Measurements from ENCODE around the gene NEO1. TPM values are rescaled to one million over a fixed set of nuclear protein-coding genes. Genes with fewer than 3 reads are reported as not detected.

NEO1 gene
- total RNA-seq, 1 donor from 2014 or later, result 21.8 TPM

DNA sequence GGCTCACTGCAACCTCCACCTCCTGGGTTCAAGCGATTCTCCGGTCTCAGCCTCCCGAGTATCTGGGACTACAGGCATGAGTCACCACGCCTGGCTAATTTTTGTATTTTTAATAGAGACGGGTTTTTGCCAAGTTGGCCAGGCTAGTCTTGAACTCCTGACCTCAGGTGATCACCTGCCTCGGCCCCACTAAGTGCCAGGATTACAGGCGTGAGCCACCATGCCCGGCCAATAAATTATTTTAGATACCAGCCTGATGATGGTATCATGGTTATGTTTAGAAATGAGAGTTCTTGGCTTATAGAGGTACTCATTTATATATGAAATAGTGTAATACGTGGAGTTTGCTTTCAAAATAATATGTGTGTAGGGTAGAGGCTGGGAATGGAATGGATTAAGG lies 119.4 kb downstream of the NEO1 start:
- no peak for DNase-seq (ENCODE audit: low spot score in 2 of 2)
- intact Hi-C loops (cut with DNase I), result no loop called here
- Histone ChIP-seq H3K27me3 (no peaks in the 10 kb centered on the region), H3K4me3 (no peak overlapping the region), H3K36me3 (no peaks in the 10 kb centered on the region), H3K4me1 (peaks cover 0 to 3% of the 10 kb centered on the region in 2 donors), H3K27ac (no peak overlapping the region), H3K9me3 (no peaks in the 10 kb centered on the region)
- TF ChIP-seq, protein P1, sequence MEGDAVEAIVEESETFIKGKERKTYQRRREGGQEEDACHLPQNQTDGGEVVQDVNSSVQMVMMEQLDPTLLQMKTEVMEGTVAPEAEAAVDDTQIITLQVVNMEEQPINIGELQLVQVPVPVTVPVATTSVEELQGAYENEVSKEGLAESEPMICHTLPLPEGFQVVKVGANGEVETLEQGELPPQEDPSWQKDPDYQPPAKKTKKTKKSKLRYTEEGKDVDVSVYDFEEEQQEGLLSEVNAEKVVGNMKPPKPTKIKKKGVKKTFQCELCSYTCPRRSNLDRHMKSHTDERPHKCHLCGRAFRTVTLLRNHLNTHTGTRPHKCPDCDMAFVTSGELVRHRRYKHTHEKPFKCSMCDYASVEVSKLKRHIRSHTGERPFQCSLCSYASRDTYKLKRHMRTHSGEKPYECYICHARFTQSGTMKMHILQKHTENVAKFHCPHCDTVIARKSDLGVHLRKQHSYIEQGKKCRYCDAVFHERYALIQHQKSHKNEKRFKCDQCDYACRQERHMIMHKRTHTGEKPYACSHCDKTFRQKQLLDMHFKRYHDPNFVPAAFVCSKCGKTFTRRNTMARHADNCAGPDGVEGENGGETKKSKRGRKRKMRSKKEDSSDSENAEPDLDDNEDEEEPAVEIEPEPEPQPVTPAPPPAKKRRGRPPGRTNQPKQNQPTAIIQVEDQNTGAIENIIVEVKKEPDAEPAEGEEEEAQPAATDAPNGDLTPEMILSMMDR (IDR thresholded peaks at IDR 0.05), result no peak

DNA sequence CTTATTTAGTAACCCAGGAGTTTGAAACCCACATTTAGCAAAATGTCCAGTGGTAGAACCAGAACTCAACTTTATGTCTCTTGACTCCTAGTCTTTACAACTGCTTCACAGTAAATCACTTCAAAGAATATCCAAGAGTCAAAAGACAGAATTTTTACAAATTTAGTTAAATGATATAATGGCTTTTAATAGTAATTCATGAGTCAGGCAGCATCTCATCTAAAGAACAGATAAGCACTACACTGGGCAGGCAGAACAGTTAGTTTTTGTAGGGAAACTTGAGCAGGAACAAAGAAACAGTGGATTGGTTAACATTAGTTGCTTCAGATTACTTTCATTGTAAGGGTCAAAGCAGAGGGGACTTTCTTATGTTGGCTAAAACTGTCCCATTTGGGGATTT lies 120.2 kb downstream of the NEO1 start:
- intact Hi-C loops (cut with DNase I), result no loop called here
- Histone ChIP-seq H3K36me3 (peaks cover 0 to 4% of the 10 kb centered on the region in 2 donors), H3K27ac (no peak overlapping the region), H3K27me3 (no peaks in the 10 kb centered on the region), H3K9me3 (no peaks in the 10 kb centered on the region), H3K4me1 (peaks cover 0 to 3% of the 10 kb centered on the region in 2 donors), H3K4me3 (no peak overlapping the region)
- TF ChIP-seq, protein P1 (IDR thresholded peaks at IDR 0.05), result no peak
- no peak for DNase-seq (ENCODE audit: low spot score in 2 of 2)

DNA sequence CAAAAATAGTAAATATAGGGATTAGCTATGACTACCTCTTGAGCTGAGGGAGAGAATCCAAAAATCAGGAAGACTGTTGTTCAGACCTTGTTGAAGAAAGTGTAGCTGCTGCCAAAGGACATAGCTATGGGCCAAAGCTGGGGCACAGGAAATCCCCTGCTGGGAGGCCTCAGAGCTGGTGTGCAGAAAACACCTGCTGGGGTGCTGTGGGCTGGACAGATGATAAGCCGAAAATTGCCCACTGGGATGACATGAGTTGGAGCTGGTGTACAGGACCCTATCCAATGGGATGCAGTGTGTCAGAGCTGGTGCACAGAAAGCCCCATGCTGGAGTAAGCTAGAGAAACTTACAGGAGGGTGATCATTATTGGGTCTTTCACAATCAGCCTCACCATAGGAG lies 121.9 kb downstream of the NEO1 start:
- no peak for DNase-seq (ENCODE audit: low spot score in 2 of 2)
- TF ChIP-seq, protein P1 (IDR thresholded peaks at IDR 0.05), result no peak
- Histone ChIP-seq H3K4me3 (no peak overlapping the region), H3K36me3 (peaks cover 0 to 5% of the 10 kb centered on the region in 2 donors), H3K27ac (no peak overlapping the region), H3K27me3 (no peaks in the 10 kb centered on the region), H3K4me1 (peaks cover 0 to 3% of the 10 kb centered on the region in 2 donors), H3K9me3 (no peaks in the 10 kb centered on the region)
- intact Hi-C loops (cut with DNase I), result no loop called here

- no peaks in the 10 kb centered on the region for H3K27me3 ChIP-seq
- intact Hi-C loops (cut with DNase I), result no loop called here
- H3K36me3 ChIP-seq, result peaks cover 0 to 5% of the 10 kb centered on the region in 2 donors
- peaks cover 0 to 3% of the 10 kb centered on the region in 2 donors for H3K4me1 ChIP-seq
- H3K9me3 ChIP-seq, result no peaks in the 10 kb centered on the region
- TF ChIP-seq, protein P1 (IDR thresholded peaks at IDR 0.05), result no peak
- DNase-seq (ENCODE audit: low spot score in 2 of 2), result no peak
- no peak overlapping the region for H3K27ac ChIP-seq
- H3K4me3 ChIP-seq, result no peak overlapping the region
Observed at GRCh38 chr15:73175382-73175781, 123.1 kb downstream of the NEO1 start.

DNA sequence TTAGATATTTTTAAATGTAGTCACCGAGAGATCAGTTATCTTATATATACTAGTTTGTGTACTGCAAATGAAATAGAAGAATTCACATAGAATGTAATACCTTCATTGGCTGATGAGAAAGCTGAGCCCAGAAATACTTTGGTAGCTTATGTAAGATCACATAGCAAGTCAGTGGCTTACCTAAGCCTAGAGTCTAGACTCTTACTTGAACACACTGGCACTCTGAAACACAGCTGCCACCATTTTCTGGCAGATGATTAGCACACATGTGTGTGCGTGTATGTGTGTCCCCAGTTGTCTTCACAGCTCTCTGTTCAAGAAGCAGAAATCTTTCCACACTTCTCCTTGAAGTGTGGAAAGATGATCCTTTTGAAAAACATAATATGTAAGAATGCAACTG lies 124.3 kb downstream of the NEO1 start:
- no peak overlapping the region for H3K4me3 ChIP-seq
- no peak overlapping the region for H3K27ac ChIP-seq
- H3K27me3 ChIP-seq, result no peaks in the 10 kb centered on the region
- H3K36me3 ChIP-seq, result peaks cover 0 to 5% of the 10 kb centered on the region in 2 donors
- intact Hi-C loops (cut with DNase I), result no loop called here
- no peak for DNase-seq (ENCODE audit: low spot score in 2 of 2)
- no peaks in the 10 kb centered on the region for H3K9me3 ChIP-seq
- H3K4me1 ChIP-seq, result peaks cover 0 to 3% of the 10 kb centered on the region in 2 donors
- TF ChIP-seq, protein P1 (IDR thresholded peaks at IDR 0.05), result no peak

DNA sequence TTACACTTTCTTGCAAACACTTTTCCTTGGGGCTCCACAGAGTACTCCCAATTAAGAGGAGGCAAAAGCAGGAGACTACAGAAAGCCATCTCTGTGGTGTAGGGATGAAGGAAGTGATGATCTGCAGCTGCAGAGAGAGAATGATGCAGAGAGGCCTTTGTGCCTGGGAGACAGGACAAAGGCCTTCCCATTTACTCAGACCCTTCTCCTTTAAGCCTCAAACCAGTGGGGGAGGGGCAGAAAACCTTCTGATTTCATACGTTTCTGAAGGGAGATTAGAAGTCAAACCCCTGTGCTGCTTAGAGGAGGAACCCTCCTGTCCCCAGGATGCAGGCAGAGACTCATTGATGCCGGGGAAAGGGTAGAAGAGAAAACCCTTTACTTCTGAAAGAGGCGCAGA lies 130.8 kb downstream of the NEO1 start:
- Histone ChIP-seq H3K27me3 (no peaks in the 10 kb centered on the region), H3K36me3 (peaks cover 5 to 18% of the 10 kb centered on the region in 2 donors), H3K4me1 (no peaks in the 10 kb centered on the region), H3K4me3 (no peak overlapping the region), H3K27ac (no peak overlapping the region), H3K9me3 (peaks cover 0 to 8% of the 10 kb centered on the region in 2 donors)
- intact Hi-C loops (cut with DNase I), result no loop called here
- no peak for DNase-seq (ENCODE audit: low spot score in 2 of 2)
- TF ChIP-seq, protein P1 (IDR thresholded peaks at IDR 0.05), result no peak
